ENCODE data around the gene ASXL1.

ASXL1 gene

DNA sequence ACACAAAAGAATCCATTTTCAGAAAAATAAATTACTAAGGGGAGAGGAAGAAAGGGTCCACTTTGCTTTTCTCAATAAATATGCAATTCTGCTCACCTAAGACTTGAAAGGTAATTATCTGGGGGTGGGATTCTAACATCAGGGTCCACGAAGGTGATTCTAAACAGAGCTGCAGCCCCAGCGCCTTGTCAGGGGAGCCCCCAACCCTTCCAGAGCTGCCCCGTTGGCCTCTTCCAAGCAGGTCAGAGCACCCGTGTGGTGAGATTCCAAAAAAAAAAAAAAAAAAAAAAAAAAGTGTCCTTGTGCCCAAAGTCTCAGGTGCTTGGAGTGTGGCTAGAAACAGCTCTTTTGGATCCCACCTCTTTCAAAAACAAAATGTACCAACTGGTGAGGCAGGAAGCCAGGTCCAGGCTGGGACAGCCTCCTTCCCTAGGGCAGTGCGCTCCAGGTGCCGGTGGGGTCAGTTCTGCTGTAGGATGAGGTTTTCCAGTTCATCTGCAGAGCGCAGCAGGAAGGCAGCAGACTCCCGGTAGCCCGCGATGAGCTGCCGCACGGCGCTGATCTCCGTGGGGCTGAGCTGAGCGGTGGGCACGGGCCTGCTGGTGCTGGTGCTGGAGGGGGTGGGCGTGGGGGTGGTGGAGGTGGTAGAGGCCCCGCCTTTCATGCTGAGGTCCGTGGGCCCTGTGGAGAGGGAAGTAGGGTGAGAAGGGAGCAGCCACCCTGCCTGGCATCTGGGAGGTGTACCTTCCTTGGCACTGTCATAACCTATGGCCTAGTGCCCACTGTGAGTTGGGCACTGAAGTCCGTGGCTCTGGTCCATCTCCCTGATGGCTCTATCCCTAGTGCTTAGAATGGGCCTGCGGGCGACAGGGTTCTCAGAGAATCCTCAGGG is 89.3 kb downstream of the ASXL1 start:
- Histone ChIP-seq H3K9me3 (ENCODE audit: severe bottlenecking) (no peaks in the 10 kb centered on the region), H3K27ac (peak overlapping the region; percentile 98), H3K36me3 (peaks cover 82% of the 10 kb centered on the region), H3K27me3 (ENCODE audit: insufficient read depth, low read depth, severe bottlenecking) (no peaks in the 10 kb centered on the region), H3K4me3 (ENCODE audit: low read depth, low read length) (no peak overlapping the region)
- DNase-seq: no peak
- TF ChIP-seq, protein P1, sequence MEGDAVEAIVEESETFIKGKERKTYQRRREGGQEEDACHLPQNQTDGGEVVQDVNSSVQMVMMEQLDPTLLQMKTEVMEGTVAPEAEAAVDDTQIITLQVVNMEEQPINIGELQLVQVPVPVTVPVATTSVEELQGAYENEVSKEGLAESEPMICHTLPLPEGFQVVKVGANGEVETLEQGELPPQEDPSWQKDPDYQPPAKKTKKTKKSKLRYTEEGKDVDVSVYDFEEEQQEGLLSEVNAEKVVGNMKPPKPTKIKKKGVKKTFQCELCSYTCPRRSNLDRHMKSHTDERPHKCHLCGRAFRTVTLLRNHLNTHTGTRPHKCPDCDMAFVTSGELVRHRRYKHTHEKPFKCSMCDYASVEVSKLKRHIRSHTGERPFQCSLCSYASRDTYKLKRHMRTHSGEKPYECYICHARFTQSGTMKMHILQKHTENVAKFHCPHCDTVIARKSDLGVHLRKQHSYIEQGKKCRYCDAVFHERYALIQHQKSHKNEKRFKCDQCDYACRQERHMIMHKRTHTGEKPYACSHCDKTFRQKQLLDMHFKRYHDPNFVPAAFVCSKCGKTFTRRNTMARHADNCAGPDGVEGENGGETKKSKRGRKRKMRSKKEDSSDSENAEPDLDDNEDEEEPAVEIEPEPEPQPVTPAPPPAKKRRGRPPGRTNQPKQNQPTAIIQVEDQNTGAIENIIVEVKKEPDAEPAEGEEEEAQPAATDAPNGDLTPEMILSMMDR (IDR thresholded peaks at IDR 0.05; ENCODE audit: low read depth, low read length): no peak

DNA sequence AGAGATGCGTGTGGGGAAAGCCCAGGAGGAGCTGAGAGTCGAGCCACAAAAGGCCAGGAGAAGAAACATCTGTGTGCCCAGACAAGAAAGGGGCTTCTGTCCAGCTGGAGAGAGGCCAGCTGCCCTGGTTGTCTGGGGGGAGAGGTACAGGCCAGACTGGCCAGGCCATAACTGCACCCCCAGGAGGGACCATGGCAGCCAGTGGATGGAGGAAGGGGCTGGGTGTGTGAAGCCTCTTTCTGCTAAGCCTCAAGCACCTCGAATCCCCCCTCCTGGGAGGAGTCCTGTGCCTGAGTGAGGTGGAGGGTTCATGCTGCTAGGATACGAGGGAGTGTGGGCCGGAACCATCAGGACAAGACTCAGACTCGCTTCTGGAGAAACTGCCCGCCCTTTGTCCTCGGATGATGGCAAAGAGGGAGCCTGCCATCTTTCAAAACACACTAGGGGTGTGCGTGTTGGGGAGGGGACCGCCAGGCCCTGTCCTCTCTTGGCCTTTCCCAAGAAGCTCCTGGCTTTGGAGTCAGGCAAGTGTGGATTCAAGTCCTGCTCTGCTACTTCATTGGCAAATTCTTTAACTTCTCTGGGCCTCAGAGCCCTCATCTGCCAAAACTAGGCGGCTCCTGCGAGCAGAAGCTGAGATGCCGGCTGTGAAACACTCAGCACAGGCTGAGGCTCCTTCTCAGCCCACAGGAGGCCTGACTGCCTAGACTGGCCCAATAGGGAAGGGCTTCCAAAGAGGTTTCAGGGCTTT is 90.3 kb downstream of the ASXL1 start:
- Histone ChIP-seq H3K9me3 (ENCODE audit: severe bottlenecking) (no peaks in the 10 kb centered on the region), H3K27ac (peak overlapping the region; percentile 98), H3K36me3 (peaks cover 83% of the 10 kb centered on the region), H3K4me3 (ENCODE audit: low read depth, low read length) (no peak overlapping the region), H3K27me3 (ENCODE audit: insufficient read depth, low read depth, severe bottlenecking) (no peaks in the 10 kb centered on the region)
- TF ChIP-seq, protein P1 (IDR thresholded peaks at IDR 0.05; ENCODE audit: low read depth, low read length): no peak
- DNase-seq: no peak

DNA sequence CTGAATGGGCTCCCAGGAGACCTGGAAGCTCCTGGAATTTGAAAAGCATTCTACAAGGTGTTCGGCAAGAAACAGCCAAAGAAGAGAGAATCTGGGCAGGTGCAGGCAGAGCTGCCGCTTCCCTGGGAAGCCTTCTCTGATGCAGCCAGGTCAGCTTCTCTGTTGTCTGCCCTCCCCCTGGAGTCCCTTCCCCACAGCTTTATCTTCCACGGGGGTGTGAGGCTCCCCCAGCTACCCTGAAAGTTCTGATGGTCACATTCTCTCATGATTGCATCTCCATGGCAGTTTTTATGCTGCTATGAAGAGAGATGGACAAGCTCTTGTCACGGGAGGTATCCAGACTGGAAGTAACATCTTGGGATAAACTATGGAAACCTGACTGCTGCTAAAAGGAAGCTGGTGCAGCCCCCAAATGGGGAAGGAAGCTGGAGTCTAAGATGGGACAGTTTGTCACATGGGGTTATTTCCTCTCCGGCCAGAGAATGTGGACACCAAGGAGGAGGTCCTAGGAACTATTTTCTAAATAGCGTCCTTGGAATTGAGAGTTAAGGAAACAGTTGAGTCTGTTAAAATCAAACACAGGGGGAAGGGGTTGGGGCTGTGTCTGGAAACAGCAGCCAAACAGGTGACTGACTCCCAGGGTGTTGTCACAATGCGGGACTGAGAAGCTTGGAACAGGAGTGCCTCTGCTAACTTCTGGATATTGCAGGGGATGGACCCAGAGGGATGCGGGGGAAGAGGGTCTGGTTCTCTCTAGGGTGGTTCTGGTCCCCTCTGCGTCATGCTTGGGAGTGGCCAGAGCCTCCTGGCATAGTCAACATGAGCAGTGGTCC is 91.1 kb downstream of the ASXL1 start:
- Histone ChIP-seq H3K4me3 (ENCODE audit: low read depth, low read length) (no peak overlapping the region), H3K27ac (peak overlapping the region; percentile 98), H3K9me3 (ENCODE audit: severe bottlenecking) (no peaks in the 10 kb centered on the region), H3K27me3 (ENCODE audit: insufficient read depth, low read depth, severe bottlenecking) (no peaks in the 10 kb centered on the region), H3K36me3 (peaks cover 86% of the 10 kb centered on the region)
- DNase-seq: no peak
- TF ChIP-seq, protein P1 (IDR thresholded peaks at IDR 0.05; ENCODE audit: low read depth, low read length): no peak

DNA sequence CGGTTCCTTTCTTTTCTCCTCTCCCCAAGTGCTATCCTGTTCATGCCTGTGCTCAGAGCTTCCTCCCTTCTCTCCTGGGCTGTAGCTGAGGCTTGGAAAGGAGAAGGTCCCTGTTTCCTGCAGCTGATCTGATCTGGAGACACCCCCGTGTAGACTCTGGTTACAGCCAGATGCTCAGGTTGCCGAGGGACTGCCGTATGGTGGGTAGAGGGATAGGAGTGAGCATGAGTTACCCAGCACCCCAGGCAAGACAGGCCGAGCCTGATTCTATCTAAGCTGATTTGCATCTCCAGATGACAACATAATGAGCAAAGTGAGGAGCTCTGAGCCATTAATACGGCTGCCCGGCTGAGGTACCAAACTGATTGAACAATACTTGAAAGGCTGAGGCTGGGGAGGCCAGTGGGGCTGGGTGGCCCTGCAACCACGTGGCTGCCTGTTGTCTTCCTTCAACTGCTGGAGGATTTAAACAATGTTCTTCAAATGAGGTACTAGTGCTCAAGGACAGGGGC is 91.8 kb downstream of the ASXL1 start:
- peak overlapping the region; percentile 98 for H3K27ac ChIP-seq
- H3K9me3 ChIP-seq (ENCODE audit: severe bottlenecking): no peaks in the 10 kb centered on the region
- no peaks in the 10 kb centered on the region for H3K27me3 ChIP-seq (ENCODE audit: insufficient read depth, low read depth, severe bottlenecking)
- DNase-seq: peak; percentile 93
- TF ChIP-seq, protein P1 (IDR thresholded peaks at IDR 0.05; ENCODE audit: low read depth, low read length): no peak
- peaks cover 90% of the 10 kb centered on the region for H3K36me3 ChIP-seq
- H3K4me3 ChIP-seq (ENCODE audit: low read depth, low read length): peak overlapping the region; percentile 31

DNA sequence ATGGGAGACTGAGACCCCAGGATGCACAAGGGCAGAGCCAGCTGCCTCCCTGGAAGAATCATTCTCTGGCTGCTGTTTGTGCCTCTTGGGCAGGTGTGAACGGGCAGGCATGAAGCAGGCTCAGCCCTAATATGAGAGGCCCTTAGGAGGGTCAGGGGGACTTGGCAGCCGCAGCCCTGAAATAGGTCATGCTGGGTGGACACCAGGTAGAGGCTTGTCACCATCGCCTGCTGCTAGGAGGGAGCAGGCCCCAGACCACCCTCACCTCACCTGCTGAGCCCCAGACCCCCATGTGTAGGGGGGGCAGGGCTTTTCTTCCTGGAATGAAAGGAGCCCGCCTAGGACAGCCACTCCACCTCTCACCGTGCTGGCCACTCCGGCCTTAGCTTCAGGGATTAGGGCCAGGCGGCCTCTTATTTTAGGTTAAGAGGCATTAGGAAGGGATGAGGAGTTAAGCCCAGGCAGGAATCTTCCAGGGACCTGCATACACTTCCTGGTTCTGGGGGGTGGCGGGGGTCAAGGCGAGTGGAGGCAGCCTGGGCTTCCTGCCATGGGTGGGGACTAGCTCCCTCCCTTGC is 92.4 kb downstream of the ASXL1 start:
- Histone ChIP-seq H3K9me3 (ENCODE audit: severe bottlenecking) (no peaks in the 10 kb centered on the region), H3K27me3 (ENCODE audit: insufficient read depth, low read depth, severe bottlenecking) (no peaks in the 10 kb centered on the region), H3K36me3 (peaks cover 90% of the 10 kb centered on the region), H3K4me3 (ENCODE audit: low read depth, low read length) (peak overlapping the region; percentile 31), H3K27ac (peak overlapping the region; percentile 98)
- TF ChIP-seq, protein P1 (IDR thresholded peaks at IDR 0.05; ENCODE audit: low read depth, low read length): no peak
- DNase-seq: peak; percentile 94

Data from WERI-Rb-1 (cell line).